SK-N-SH treated with all-trans-retinoic acid at 6 μM for 48 hours (cell line): ENCODE results near the gene FTO.

Source experiments
- ARNTL ChIP-seq: fragments of 450-650 bp; formaldehyde crosslinking; IDR thresholded peaks from 2 replicates; pipeline ENCODE4 v1.5.0; 2020; ENCODE audit warnings: low read depth, mild to moderate bottlenecking, moderate library complexity, borderline replicate concordance
- TOX ChIP-seq: fragments of 250-450 bp; sonication (Bioruptor Pico); IDR thresholded peaks from 2 replicates; pipeline ENCODE4 v1.8.0; 2021; ENCODE audit warnings: mild to moderate bottlenecking, moderate library complexity, borderline replicate concordance
- ZNF8 ChIP-seq: fragments of 450-650 bp; formaldehyde crosslinking; IDR thresholded peaks from 2 replicates; pipeline ENCODE4 v1.5.0; 2020; ENCODE audit warnings: mild to moderate bottlenecking, moderate library complexity
- TF ChIP-seq, protein P1 (sequence below): fragments of 250-450 bp; sonication (Bioruptor Pico); IDR thresholded peaks from 2 replicates; pipeline ENCODE4 v1.5.0; 2020; ENCODE audit warnings: mild to moderate bottlenecking, moderate library complexity

DNA sequence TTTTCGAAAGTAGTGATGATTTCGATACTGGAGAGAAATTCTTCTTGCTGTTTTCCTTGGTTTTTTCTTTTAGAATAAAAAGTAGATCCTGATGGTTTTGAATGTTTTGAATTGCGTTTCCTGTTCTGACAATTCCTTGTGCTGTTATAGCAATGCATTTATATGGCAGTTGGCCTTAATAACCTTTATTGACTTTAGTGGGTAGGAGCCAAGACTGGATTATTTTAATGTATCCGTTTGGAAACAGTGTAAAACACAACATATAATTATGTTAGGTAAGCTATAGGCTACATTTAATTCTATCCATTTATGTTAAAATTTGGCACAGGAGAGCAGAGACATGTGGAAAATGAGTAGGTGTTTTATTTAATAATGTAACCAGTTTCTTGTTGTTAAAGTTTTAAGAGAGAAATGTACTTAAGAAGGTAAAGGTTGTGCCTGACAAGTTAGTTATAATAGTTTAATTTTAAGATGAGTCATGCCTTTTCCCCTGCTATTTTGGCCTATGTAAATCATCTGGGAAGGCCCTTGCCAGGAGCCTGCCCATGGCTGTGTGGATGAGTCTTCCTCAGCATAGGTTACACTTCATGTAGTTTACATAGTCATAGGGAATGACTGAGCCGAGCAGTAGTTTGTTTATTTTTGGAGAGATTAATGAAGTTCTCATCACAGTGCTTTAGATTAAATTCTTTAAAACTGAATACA lies 189.9 kb downstream of the FTO start:
- no peak for TF ChIP-seq ARNTL (CRISPR knock-in tag)
- TF ChIP-seq, protein P1, sequence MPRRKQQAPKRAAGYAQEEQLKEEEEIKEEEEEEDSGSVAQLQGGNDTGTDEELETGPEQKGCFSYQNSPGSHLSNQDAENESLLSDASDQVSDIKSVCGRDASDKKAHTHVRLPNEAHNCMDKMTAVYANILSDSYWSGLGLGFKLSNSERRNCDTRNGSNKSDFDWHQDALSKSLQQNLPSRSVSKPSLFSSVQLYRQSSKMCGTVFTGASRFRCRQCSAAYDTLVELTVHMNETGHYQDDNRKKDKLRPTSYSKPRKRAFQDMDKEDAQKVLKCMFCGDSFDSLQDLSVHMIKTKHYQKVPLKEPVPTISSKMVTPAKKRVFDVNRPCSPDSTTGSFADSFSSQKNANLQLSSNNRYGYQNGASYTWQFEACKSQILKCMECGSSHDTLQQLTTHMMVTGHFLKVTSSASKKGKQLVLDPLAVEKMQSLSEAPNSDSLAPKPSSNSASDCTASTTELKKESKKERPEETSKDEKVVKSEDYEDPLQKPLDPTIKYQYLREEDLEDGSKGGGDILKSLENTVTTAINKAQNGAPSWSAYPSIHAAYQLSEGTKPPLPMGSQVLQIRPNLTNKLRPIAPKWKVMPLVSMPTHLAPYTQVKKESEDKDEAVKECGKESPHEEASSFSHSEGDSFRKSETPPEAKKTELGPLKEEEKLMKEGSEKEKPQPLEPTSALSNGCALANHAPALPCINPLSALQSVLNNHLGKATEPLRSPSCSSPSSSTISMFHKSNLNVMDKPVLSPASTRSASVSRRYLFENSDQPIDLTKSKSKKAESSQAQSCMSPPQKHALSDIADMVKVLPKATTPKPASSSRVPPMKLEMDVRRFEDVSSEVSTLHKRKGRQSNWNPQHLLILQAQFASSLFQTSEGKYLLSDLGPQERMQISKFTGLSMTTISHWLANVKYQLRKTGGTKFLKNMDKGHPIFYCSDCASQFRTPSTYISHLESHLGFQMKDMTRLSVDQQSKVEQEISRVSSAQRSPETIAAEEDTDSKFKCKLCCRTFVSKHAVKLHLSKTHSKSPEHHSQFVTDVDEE (CRISPR knock-in tag) = no peak
- TF ChIP-seq ZNF8 (CRISPR knock-in tag) = no peak
- TF ChIP-seq TOX (CRISPR knock-in tag) = no peak
